Measurements from ENCODE around the gene PLA2G4E. TPM values are rescaled to one million over a fixed set of nuclear protein-coding genes. Genes with fewer than 3 reads are reported as not detected.

Gene PLA2G4E
- total RNA-seq, 1 donor from 2014 or later = 0.52 TPM

DNA sequence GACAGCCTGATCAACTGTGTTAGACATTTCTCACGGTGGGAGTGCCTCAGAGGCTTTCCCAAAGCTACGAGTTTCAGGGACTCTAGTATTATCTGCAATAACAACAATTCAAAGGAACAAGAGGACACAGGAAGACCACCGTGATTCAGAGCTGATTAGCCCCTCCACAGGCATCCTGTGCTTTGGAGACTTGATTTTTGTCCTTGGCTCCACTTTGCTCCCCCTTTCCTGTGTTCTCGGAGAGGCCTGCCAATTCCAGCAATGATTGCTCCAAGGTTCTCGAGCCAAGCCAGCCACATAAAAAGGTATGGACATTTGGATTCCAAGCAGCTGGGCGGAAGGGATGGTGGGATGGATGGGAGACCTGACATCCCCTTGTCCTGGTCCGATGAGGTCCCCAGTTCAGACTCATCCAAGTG is 62.8 kb downstream of the PLA2G4E start:
- no peaks in the 10 kb centered on the region for H3K9me3 ChIP-seq (ENCODE audit: control insufficient read depth in 3 of 3, low read length in 3 of 3)
- H3K27ac ChIP-seq (ENCODE audit: low read depth, low read length) = no peak overlapping the region
- no peak overlapping the region for H3K9ac ChIP-seq (ENCODE audit: low read depth in 1 of 3, low read length in 3 of 3)
- H3K27me3 ChIP-seq (ENCODE audit: control insufficient read depth in 3 of 3, insufficient read depth in 3 of 3, low read length in 3 of 3) = no peaks in the 10 kb centered on the region
- H3K36me3 ChIP-seq (ENCODE audit: control insufficient read depth in 3 of 3, insufficient read depth in 3 of 3, low read length in 3 of 3) = peaks cover 0 to 6% (median 0%) of the 10 kb centered on the region in 3 donors
- no peak overlapping the region for H3K4me3 ChIP-seq (ENCODE audit: low read length in 3 of 3)
- peaks cover 8 to 17% (median 16%) of the 10 kb centered on the region in 3 donors for H3K4me1 ChIP-seq (ENCODE audit: control insufficient read depth in 3 of 3, insufficient read depth in 3 of 3, low read length in 3 of 3)

DNA sequence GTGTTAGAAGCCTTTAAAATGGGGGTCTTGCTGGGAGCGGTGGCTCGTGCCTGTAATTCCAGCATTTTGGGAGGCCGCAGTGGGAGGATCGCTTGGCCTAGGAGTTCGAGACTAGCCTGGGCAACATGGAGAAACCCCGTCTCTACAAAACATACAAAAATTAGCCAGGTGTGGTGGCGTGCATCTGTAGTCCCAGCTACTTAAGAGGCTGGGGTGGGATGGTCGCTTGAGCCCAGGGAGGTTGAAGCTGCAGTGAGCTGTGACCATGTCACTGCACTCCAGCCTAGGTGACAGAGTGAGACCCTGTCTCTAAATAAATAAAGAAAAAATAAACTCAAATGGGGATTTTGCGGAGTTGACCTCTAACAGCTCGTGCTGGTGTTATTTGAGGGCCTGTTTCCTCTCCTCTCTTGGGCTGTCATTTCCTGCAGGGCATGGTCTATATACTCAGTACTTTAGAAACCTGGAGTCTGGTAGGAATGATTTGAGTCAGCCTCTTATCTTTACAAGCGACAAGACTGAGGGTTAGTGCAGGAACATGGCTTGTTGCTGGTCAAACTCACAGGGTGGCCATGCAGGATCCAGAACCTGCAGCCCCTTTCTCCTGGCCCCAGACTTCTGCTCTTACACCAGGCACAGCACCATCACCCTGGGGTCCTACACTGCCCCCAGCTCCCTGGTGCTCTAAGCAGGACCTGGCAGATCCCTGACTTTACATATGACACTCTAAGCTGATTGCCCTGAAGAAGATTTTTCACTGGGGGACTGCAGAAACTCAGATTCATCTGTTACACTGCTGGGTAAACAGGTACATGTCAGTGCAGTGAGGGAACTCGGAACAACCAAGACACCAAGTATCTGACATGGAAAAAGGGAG is 63.6 kb downstream of the PLA2G4E start:
- Histone ChIP-seq H3K9me3 (ENCODE audit: control insufficient read depth in 3 of 3, low read length in 3 of 3) (no peaks in the 10 kb centered on the region), H3K4me3 (ENCODE audit: low read length in 3 of 3) (no peak overlapping the region), H3K27ac (ENCODE audit: low read depth, low read length) (no peak overlapping the region), H3K9ac (ENCODE audit: low read depth in 1 of 3, low read length in 3 of 3) (no peak overlapping the region), H3K4me1 (ENCODE audit: control insufficient read depth in 3 of 3, insufficient read depth in 3 of 3, low read length in 3 of 3) (peaks cover 10 to 18% (median 17%) of the 10 kb centered on the region in 3 donors), H3K27me3 (ENCODE audit: control insufficient read depth in 3 of 3, insufficient read depth in 3 of 3, low read length in 3 of 3) (no peaks in the 10 kb centered on the region), H3K36me3 (ENCODE audit: control insufficient read depth in 3 of 3, insufficient read depth in 3 of 3, low read length in 3 of 3) (peaks cover 0 to 8% (median under 1%) of the 10 kb centered on the region in 3 donors)

DNA sequence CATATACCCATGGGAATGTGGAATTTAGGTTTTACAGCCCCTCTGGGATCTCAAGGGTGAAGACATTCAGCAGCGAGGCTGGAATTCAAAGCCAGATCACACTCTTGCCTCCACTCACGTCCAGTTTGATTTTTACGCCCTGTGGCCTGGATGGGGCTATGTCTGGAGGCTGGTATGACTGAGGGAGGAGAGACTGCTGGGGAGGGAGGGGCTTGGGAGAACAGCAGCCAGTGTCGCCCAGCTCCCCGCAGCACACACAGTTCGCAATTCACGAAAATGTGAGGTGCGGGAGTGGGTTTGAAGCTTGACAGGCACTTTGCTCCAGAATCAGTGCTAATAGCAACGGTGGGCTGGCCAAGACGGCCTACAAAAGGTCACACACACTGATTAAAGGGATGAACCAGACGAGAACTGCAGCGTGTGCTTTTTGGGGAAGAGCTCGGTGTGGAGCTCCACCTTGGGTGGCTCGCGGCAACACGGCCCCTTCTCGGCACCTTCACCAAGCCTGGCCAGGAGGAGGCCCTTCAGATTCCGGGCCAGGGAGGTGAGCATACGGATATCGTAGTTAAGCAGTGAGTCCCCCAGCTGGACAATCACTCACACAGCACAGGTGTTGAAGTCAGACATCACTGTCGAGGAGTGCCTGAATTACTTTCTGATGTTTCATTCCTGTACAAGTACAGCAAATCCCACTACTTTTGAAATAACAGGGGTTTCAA is 64.9 kb downstream of the PLA2G4E start:
- H3K36me3 ChIP-seq (ENCODE audit: control insufficient read depth in 3 of 3, insufficient read depth in 3 of 3, low read length in 3 of 3) = peaks cover 0 to 8% (median 2%) of the 10 kb centered on the region in 3 donors
- no peak overlapping the region for H3K9ac ChIP-seq (ENCODE audit: low read depth in 1 of 3, low read length in 3 of 3)
- H3K9me3 ChIP-seq (ENCODE audit: control insufficient read depth in 3 of 3, low read length in 3 of 3) = no peaks in the 10 kb centered on the region
- no peak overlapping the region for H3K4me3 ChIP-seq (ENCODE audit: low read length in 3 of 3)
- H3K27me3 ChIP-seq (ENCODE audit: control insufficient read depth in 3 of 3, insufficient read depth in 3 of 3, low read length in 3 of 3) = no peaks in the 10 kb centered on the region
- no peak overlapping the region for H3K27ac ChIP-seq (ENCODE audit: low read depth, low read length)
- peaks cover 17 to 30% (median 18%) of the 10 kb centered on the region in 3 donors for H3K4me1 ChIP-seq (ENCODE audit: control insufficient read depth in 3 of 3, insufficient read depth in 3 of 3, low read length in 3 of 3)

DNA sequence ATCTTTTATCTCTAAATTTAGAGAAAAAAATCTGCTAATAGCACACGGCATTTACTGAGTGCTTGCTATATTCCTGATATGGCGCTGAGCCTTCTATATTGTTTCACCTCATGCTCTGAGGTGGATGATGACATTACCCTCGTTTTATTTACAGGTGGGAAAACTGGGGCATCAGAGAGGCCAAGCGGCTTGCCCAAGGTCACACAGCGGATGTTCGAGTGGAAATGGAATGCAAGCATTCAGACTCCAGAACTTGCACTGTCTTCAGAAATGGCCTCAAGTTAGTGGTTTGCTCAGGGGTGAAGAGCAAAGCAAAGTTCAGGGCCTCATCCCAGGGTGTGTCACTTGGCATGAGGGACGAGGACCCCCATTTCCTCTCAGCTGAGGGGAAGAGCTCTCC is 65.7 kb downstream of the PLA2G4E start:
- Histone ChIP-seq H3K27ac (ENCODE audit: low read depth, low read length) (no peak overlapping the region), H3K4me3 (ENCODE audit: low read length in 3 of 3) (no peak overlapping the region), H3K4me1 (ENCODE audit: control insufficient read depth in 3 of 3, insufficient read depth in 3 of 3, low read length in 3 of 3) (peaks cover 21 to 39% (median 25%) of the 10 kb centered on the region in 3 donors), H3K9ac (ENCODE audit: low read depth in 1 of 3, low read length in 3 of 3) (no peak overlapping the region), H3K27me3 (ENCODE audit: control insufficient read depth in 3 of 3, insufficient read depth in 3 of 3, low read length in 3 of 3) (no peaks in the 10 kb centered on the region), H3K9me3 (ENCODE audit: control insufficient read depth in 3 of 3, low read length in 3 of 3) (no peaks in the 10 kb centered on the region), H3K36me3 (ENCODE audit: control insufficient read depth in 3 of 3, insufficient read depth in 3 of 3, low read length in 3 of 3) (peaks cover 0 to 8% (median 2%) of the 10 kb centered on the region in 3 donors)

DNA sequence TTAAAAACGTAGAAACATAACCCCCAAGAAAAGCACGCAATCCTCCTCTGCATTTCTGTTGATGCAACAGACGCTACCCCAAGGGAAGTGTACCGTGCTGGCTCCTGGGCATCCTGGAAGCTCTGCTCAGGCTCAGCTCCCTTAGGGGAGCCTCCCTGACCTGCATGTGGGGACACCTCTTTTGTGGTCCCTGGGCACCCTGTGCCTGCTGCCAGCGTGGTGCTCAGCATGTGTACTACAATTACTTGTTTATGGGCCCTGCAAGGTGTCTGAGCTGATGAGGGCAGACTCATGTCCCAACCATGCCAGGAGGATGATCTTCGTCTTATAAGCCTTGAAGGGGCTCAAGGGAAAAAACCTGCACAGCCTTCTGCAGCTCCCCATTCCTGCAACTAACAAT is 66.8 kb downstream of the PLA2G4E start:
- H3K9ac ChIP-seq (ENCODE audit: low read depth in 1 of 3, low read length in 3 of 3) = no peak overlapping the region
- H3K27me3 ChIP-seq (ENCODE audit: control insufficient read depth in 3 of 3, insufficient read depth in 3 of 3, low read length in 3 of 3) = no peaks in the 10 kb centered on the region
- no peak overlapping the region for H3K27ac ChIP-seq (ENCODE audit: low read depth, low read length)
- H3K4me3 ChIP-seq (ENCODE audit: low read length in 3 of 3) = no peak overlapping the region
- peaks cover 0 to 8% (median 2%) of the 10 kb centered on the region in 3 donors for H3K36me3 ChIP-seq (ENCODE audit: control insufficient read depth in 3 of 3, insufficient read depth in 3 of 3, low read length in 3 of 3)
- H3K4me1 ChIP-seq (ENCODE audit: control insufficient read depth in 3 of 3, insufficient read depth in 3 of 3, low read length in 3 of 3) = peaks cover 22 to 43% (median 25%) of the 10 kb centered on the region in 3 donors
- no peaks in the 10 kb centered on the region for H3K9me3 ChIP-seq (ENCODE audit: control insufficient read depth in 3 of 3, low read length in 3 of 3)

DNA sequence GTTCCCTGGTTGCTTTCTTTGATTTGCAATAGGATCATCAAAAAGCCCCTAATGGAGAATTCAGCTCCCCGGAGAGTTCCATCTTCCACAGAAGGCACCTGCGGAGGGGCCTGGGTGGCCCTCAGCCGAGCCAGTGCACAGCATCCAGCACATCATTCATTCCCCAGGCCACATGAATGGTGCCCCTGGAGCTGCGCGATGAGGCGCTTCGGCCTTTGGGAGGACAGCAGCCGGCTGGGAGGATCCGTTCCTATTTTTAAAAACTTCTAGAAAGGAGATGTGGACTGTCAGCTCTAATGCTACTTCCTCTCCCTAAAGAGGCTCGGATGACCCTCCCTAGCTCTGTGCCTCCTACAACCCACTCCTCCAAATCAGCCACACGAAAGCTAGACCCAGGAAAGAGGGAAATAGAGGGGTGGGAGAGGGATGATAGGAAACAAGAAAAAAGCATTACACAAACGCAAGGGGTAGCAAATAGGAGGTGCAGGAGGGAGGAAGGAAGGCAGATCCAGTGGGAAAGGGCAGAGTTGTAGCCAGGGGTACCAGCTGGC is 68.8 kb downstream of the PLA2G4E start:
- no peak overlapping the region for H3K27ac ChIP-seq (ENCODE audit: low read depth, low read length)
- no peak overlapping the region for H3K4me3 ChIP-seq (ENCODE audit: low read length in 3 of 3)
- peaks cover 18 to 34% (median 18%) of the 10 kb centered on the region in 3 donors for H3K4me1 ChIP-seq (ENCODE audit: control insufficient read depth in 3 of 3, insufficient read depth in 3 of 3, low read length in 3 of 3)
- H3K9ac ChIP-seq (ENCODE audit: low read depth in 1 of 3, low read length in 3 of 3) = no peak overlapping the region
- no peaks in the 10 kb centered on the region for H3K27me3 ChIP-seq (ENCODE audit: control insufficient read depth in 3 of 3, insufficient read depth in 3 of 3, low read length in 3 of 3)
- H3K9me3 ChIP-seq (ENCODE audit: control insufficient read depth in 3 of 3, low read length in 3 of 3) = no peaks in the 10 kb centered on the region
- peaks cover 0 to 8% (median 2%) of the 10 kb centered on the region in 3 donors for H3K36me3 ChIP-seq (ENCODE audit: control insufficient read depth in 3 of 3, insufficient read depth in 3 of 3, low read length in 3 of 3)

DNA sequence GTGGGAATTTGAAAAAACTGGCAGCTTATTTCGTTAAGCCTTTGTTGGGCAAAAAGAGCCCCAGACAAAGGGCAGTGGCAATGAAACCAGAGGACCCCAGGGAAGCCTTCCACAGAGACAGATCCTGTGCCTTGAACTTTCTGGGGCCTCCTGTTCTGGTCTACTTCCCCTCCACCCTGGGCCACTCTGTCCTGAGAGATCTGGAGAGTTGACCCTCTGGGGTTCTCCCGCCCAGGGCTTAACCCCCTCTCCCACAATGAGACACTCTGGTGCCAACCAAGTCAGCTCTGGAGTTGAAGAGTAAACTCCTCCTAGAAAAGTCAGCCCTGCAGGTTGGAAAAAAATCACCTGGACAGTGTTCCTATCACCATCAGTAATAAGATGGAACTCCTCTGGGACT is 69.3 kb downstream of the PLA2G4E start:
- H3K4me1 ChIP-seq (ENCODE audit: control insufficient read depth in 3 of 3, insufficient read depth in 3 of 3, low read length in 3 of 3) = peaks cover 18 to 34% (median 18%) of the 10 kb centered on the region in 3 donors

DNA sequence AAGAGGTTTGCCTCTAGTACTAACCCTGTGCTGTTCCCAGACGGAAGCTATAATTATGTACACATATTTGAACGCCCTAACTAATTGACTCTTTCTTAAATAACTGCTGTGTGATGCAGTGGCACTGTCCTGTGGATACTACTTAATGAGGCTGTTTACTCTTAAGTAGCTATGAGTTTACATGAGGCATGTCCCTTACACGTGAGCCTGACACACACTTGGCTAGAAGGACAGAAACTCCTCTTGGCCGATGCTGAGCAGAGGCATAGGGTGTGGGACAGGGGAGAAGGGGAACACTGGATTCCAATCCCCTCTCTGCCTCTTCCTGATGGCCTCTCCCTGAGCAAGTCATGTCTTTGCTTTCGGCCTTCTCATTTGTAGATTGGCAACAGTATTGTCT is 70.4 kb downstream of the PLA2G4E start:
- Histone ChIP-seq H3K27me3 (ENCODE audit: control insufficient read depth in 3 of 3, insufficient read depth in 3 of 3, low read length in 3 of 3) (no peaks in the 10 kb centered on the region), H3K4me3 (ENCODE audit: low read length in 3 of 3) (no peak overlapping the region), H3K27ac (ENCODE audit: low read depth, low read length) (peak overlapping the region; percentile 17), H3K36me3 (ENCODE audit: control insufficient read depth in 3 of 3, insufficient read depth in 3 of 3, low read length in 3 of 3) (peaks cover 0 to 8% (median 2%) of the 10 kb centered on the region in 3 donors), H3K4me1 (ENCODE audit: control insufficient read depth in 3 of 3, insufficient read depth in 3 of 3, low read length in 3 of 3) (peaks cover 11 to 27% (median 18%) of the 10 kb centered on the region in 3 donors), H3K9me3 (ENCODE audit: control insufficient read depth in 3 of 3, low read length in 3 of 3) (no peaks in the 10 kb centered on the region), H3K9ac (ENCODE audit: low read depth in 1 of 3, low read length in 3 of 3) (no peak overlapping the region)

More for the DNA sequence above, 69.3 kb downstream of the PLA2G4E start:
- no peak overlapping the region for H3K9ac ChIP-seq (ENCODE audit: low read depth in 1 of 3, low read length in 3 of 3)
- H3K4me3 ChIP-seq (ENCODE audit: low read length in 3 of 3) = no peak overlapping the region
- no peak overlapping the region for H3K27ac ChIP-seq (ENCODE audit: low read depth, low read length)
- H3K27me3 ChIP-seq (ENCODE audit: control insufficient read depth in 3 of 3, insufficient read depth in 3 of 3, low read length in 3 of 3) = no peaks in the 10 kb centered on the region
- H3K36me3 ChIP-seq (ENCODE audit: control insufficient read depth in 3 of 3, insufficient read depth in 3 of 3, low read length in 3 of 3) = peaks cover 0 to 8% (median 2%) of the 10 kb centered on the region in 3 donors
- no peaks in the 10 kb centered on the region for H3K9me3 ChIP-seq (ENCODE audit: control insufficient read depth in 3 of 3, low read length in 3 of 3)

DNA sequence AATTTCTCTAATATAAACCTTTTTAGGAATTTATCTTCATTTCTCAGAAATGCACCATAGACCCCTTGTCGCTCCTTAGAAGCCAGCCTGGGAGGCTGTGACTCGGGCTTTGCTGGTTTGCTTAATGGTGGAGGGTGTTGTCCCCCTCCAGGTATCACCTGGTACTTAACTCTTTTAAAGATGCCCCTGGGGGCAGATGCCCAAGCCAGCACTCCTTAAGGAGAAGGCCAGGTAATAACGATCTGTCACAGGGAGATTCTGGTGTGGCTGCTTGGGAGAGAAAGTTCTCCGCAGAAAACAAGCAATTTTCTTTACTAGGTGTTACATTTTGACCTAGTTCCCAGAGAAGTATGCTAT is 70.7 kb downstream of the PLA2G4E start:
- Histone ChIP-seq H3K27me3 (ENCODE audit: control insufficient read depth in 3 of 3, insufficient read depth in 3 of 3, low read length in 3 of 3) (no peaks in the 10 kb centered on the region), H3K27ac (ENCODE audit: low read depth, low read length) (peak overlapping the region; percentile 17), H3K9ac (ENCODE audit: low read depth in 1 of 3, low read length in 3 of 3) (no peak overlapping the region), H3K9me3 (ENCODE audit: control insufficient read depth in 3 of 3, low read length in 3 of 3) (no peaks in the 10 kb centered on the region), H3K36me3 (ENCODE audit: control insufficient read depth in 3 of 3, insufficient read depth in 3 of 3, low read length in 3 of 3) (peaks cover 0 to 8% (median 4%) of the 10 kb centered on the region in 3 donors), H3K4me1 (ENCODE audit: control insufficient read depth in 3 of 3, insufficient read depth in 3 of 3, low read length in 3 of 3) (peaks cover 8 to 27% (median 18%) of the 10 kb centered on the region in 3 donors), H3K4me3 (ENCODE audit: low read length in 3 of 3) (no peak overlapping the region)
